Stimulated activated CD8-positive, alpha-beta memory T cell treated with anti-CD3 and anti-CD28 coated beads, Interleukin-2, amount 100 ng/mL, for 48 hours (primary cell): ENCODE results near the gene KCTD1.

Source experiments
- DNase-seq, 2 donors: peaks; one replicate each; pipeline ENCODE4 v3.0.0-alpha.2; 2020; ENCODE audit warnings: low read depth in 2 of 2

KCTD1 gene

GRCh38 chr18:26425148-26425531 lies 123.2 kb downstream of the KCTD1 start:
- no peak for DNase-seq

GRCh38 chr18:26424428-26425147 lies 123.8 kb downstream of the KCTD1 start:
- no peak for DNase-seq

- no peak for DNase-seq
These were observed 125.7 kb downstream of the KCTD1 start for GRCh38 chr18:26422472-26423162.

DNA sequence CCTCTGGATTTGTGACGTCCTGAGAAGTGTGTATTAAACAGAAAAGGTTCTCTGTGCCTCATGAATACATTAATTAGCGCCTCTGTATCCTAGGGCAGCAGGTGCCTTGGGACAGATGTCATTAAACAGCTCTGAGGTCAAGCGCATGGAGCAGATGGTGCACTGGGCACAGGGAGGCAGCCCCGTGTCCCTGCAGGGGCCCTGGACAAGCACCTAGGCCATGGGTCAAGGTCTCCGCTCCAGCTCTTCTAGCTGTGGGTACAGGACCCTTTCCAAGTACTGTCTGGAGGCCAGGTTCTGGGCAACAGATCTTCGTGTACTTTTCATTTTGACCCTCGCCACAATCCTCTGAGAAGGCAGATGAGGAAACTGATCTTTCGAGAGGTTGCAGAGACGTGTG lies 126.4 kb downstream of the KCTD1 start:
- no peak for DNase-seq

DNA sequence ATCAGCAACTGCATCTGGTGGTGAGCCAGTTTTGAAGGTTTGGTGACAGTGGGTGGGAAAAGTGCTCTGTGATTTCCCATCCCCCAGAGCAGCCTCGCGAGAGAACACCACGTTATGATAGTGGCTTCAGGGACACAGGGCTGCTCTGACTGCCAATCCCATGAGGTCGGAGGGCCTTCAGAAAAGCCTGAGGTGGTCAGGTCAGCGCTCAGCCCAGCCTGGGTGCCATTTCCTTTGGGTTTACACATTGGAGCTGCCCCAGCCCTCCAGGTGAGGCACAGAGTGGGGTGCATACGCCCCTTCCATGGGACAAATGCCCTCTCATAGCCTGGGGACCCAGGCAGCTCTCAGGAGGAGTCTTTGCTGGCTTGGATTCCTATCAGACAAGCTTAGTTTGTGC lies 126.8 kb downstream of the KCTD1 start:
- no peak for DNase-seq

- no peak for DNase-seq
These were observed 128.6 kb downstream of the KCTD1 start for GRCh38 chr18:26419746-26420145.

DNA sequence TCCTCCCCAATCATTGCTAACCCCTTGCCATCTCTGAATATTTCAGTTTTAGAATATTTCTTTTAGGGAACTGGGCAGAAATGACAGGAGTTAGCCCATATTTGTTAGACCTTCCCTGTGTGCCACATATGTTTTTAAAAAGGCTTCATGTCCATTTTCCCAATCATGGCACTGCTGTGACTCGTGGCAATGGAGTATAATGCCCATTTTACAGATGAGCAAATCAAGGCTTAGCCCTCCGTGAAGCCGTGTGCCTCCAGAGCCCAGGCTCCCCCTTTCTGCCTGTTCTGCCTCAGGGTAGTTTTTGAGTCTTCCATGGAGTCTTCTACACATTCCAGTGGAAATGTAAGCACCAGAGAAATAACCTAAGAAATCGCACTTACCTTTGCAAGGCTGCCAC lies 130.1 kb downstream of the KCTD1 start:
- DNase-seq: no peak

GRCh38 chr18:26417190-26417589 lies 131.2 kb downstream of the KCTD1 start:
- no peak for DNase-seq

GRCh38 chr18:26416652-26417150 lies 131.7 kb downstream of the KCTD1 start:
- no peak for DNase-seq

GRCh38 chr18:26415631-26416030 lies 132.7 kb downstream of the KCTD1 start:
- DNase-seq: no peak

DNA sequence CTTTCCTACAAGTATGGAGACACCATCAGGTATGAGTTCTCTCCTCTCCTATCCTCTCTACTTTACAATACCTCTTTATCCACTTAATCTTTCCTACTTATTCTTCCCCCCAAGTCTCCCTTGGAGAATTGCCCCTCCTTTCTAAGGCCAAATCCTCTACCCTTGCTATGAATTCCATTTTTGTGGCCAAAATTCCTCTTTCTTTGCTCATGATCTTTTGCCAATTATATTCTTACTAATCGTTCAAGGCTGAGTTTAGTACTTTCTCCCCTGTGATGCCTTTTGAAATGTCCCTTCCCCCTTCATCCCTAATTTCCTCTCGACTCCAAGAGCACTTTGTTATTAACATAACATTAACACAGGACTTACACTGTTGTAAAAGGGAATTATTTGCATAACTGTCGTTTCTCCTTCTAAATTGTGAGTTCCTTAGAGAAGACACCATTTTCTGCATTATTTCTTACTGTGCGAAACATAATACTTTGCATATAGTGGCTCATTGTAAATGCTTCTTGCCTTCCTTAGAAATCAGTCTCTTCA lies 133.4 kb downstream of the KCTD1 start:
- DNase-seq: no peak

- DNase-seq: no peak
These were observed 139.3 kb downstream of the KCTD1 start for GRCh38 chr18:26409091-26409490.

- DNase-seq: no peak
These were observed 140.4 kb downstream of the KCTD1 start for GRCh38 chr18:26407736-26408601.

DNA sequence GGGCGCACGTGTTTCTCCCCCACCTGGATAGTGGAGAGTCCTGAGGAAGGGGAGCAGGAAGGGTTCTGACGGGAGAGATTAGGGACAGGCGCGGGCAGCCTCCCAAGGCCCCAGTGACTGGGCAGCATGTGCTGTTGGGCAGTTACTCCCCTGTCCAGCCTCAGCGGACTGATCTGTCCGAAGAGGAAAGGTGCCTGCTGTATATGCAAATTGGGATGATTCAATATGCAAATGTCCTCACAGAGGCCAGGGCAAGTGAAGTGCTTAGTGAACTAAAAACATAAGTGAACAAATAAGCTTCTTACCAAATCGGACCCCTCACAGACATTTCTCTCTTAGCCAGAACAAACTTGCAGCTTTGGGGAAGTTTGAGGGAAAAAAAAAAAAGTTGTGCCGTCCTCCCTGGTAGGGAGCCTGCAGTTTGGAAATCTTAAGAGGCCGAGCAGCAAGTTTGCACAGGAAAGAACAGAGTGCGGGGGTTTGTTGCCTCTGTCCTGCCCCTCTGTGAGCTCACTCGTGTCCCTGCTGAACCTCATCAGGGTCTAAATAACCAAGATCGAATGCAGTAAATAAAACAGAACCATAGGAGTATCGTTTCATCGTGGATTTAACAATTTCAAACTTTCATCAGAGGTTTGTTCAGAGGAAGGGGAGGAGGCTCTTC lies 141.4 kb downstream of the KCTD1 start:
- DNase-seq: no peak

- DNase-seq: no peak
These were observed 142.0 kb downstream of the KCTD1 start for GRCh38 chr18:26406324-26406723.

DNA sequence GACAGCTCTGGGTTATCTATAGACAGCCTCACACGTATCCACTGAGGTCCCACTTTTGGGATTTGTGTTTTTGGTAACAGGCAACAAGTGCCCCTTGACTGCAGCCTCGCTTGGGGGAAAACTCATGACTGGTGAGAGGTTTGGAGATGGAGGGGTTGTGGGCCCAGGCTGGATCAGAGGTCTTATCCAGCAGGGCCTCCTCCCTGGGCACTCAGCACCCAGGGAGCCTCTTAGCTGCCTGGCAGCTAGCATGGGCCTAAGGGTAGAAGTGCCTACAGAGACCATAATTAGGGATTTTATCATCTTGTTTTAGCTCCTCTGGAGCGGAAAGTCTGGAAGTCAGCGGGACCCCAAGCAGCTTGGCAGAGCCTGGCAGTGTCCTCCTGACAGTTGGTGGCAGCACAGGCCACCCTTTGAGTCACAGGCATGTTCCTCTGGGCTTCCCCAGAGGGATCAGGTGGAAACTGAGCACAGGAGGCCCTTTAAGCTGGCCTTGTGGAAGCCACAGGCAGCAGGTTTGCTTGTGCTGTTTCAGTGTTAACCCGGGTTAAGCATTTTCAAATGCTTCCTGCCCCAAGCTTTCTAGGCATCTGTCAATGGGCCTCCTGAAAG lies 143.1 kb downstream of the KCTD1 start:
- no peak for DNase-seq
